H1 (cell line): ENCODE data around the gene SLC35B4. TPM values are rescaled to one million over a fixed set of nuclear protein-coding genes. Genes with fewer than 3 reads are reported as not detected.

Source experiments
- CREB1 ChIP-seq: IDR thresholded peaks from 2 replicates; pipeline ENCODE4 v1.6.1; 2012; ENCODE audit warnings: inconsistent platforms
- HDAC2 ChIP-seq, 2 experiments: fragments of 300-600 bp in 1 of 2; sonication (generic) in 1 of 2; IDR thresholded peaks; 2 replicates each; pipeline ENCODE4 v1.6.1; 2011 to 2012; ENCODE audit warnings: low read depth in 2 of 2, low read length in 2 of 2, mild to moderate bottlenecking in 2 of 2, moderate library complexity in 2 of 2, borderline replicate concordance in 1 of 2, inconsistent platforms in 1 of 2
- MAFK ChIP-seq: IDR thresholded peaks from 2 replicates; pipeline ENCODE4 v1.6.1; 2012; ENCODE audit warnings: low read depth, mild to moderate bottlenecking, improper control_type of control experiment, low read length
- SAP30 ChIP-seq: fragments of 300-600 bp; sonication (generic); IDR thresholded peaks from 2 replicates; pipeline ENCODE4 v1.7.1; 2012; ENCODE audit warnings: low read length, moderate library complexity, mild to moderate bottlenecking, inconsistent platforms; ENCODE audit not compliant: insufficient read depth, insufficient replicate concordance
- polyA plus RNA-seq, 7 experiments: library from polyadenylated mRNA; depleted of rRNA in 3 of 7; stranded (reverse) in 5 of 7; unstranded in 2 of 7; fragments of >200 nt in 5 of 7; fragments of 200-250 nt in 2 of 7; gene quantifications; 1 replicate in 5 of 7; 2 replicates in 1 of 7; 4 replicates in 1 of 7; pipeline versions ENCODE4 v1.2.1 to v1.2.3, GENCODE V29; 2011 to 2013; ENCODE audit warnings: missing spikeins in 2 of 7, mixed read lengths in 2 of 7
- total RNA-seq: library from RNA; stranded (reverse); fragmentation: NEBNext Ultra II Directional; extraction: Animal tissue kit (Norgen Biotek cat#: 25700); gene quantifications from 2 replicates; pipeline ENCODE4 v1.2.1, GENCODE V29; 2021

SLC35B4 gene
- total and polyA plus RNA-seq, 2 of the 8 experiments (the other 6 are each of a cell fraction or from before 2014, with no cell fraction given), result 28.9 to 34.6 TPM

DNA sequence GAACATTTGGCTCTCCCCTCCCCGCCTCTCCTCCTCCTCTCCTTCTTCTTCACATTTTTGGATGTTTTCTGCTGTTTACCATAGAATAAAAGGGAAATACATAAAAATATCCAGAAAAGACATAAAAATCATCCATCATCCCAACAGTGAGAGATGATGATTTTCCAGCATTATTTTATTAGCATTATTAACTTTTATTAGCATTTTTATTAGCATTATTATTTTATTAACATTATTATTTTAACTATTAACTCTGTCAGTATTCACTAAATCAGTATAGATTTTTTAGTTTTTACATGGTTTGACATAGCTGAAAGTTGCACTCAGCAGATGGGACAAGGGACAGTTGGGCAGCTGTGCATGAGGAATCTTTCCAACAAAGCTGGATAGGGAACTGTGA, 16.2 kb upstream of the SLC35B4 start (continued):
- TF ChIP-seq MAFK, result no peak
- no peak for TF ChIP-seq SAP30
- no peak for TF ChIP-seq CREB1
- no peak for TF ChIP-seq HDAC2 (IDR thresholded peaks at IDR 0.05; ENCODE audit: borderline replicate concordance in 1 of 2, low read depth in 2 of 2, low read length in 2 of 2)
